ENCODE data around the gene MAP3K4. TPM values are rescaled to one million over a fixed set of nuclear protein-coding genes. Genes with fewer than 3 reads are reported as not detected.

Gene MAP3K4
- total RNA-seq, 1 donor from 2014 or later: 41.2 TPM

- H3K36me3 Mint-ChIP-seq (ENCODE audit: low read depth, unreplicated experiment): no peaks in the 10 kb centered on the region
- no peak overlapping the region for H3K4me3 Mint-ChIP-seq (ENCODE audit: unreplicated experiment)
- peaks cover 1% of the 10 kb centered on the region for H3K27me3 Mint-ChIP-seq (ENCODE audit: unreplicated experiment)
- DNase-seq (ENCODE audit: low spot score): no peak
- H3K4me1 Mint-ChIP-seq (ENCODE audit: unreplicated experiment): no peaks in the 10 kb centered on the region
- H3K27ac Mint-ChIP-seq (ENCODE audit: unreplicated experiment): no peak overlapping the region
- TF ChIP-seq CTCF (IDR thresholded peaks at IDR 0.05; ENCODE audit: unreplicated experiment): no peak
- H3K9me3 Mint-ChIP-seq (ENCODE audit: unreplicated experiment): no peaks in the 10 kb centered on the region
These were observed 11.8 kb downstream of the MAP3K4 start for GRCh38 chr6:161003336-161003735.

DNA sequence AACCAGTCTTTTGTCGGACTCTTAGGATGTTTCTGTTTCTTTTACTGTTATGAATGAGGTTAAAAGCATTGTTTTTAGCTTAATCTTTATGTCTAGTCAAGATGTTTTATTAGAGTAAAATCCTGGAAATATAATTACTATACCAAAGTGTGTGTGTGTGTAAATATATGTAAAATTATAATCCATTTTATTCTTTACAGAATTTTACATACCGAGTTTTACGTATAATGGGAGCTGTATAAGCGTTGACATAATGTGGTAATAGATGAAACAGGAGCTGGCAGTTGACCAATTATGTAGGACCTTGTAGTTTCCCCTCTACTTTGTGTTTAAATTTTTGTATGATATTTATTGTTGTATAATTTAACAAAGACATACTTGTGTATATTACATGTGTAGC lies 16.7 kb downstream of the MAP3K4 start:
- H3K27ac Mint-ChIP-seq (ENCODE audit: unreplicated experiment): no peak overlapping the region
- H3K9me3 Mint-ChIP-seq (ENCODE audit: unreplicated experiment): no peaks in the 10 kb centered on the region
- H3K4me1 Mint-ChIP-seq (ENCODE audit: unreplicated experiment): peaks cover 8% of the 10 kb centered on the region
- H3K4me3 Mint-ChIP-seq (ENCODE audit: unreplicated experiment): no peak overlapping the region
- TF ChIP-seq CTCF (IDR thresholded peaks at IDR 0.05; ENCODE audit: unreplicated experiment): no peak
- peaks cover 1% of the 10 kb centered on the region for H3K27me3 Mint-ChIP-seq (ENCODE audit: unreplicated experiment)
- no peaks in the 10 kb centered on the region for H3K36me3 Mint-ChIP-seq (ENCODE audit: low read depth, unreplicated experiment)
- DNase-seq (ENCODE audit: low spot score): no peak

GRCh38 chr6:161009991-161010390 lies 18.4 kb downstream of the MAP3K4 start:
- no peak for TF ChIP-seq CTCF (IDR thresholded peaks at IDR 0.05; ENCODE audit: unreplicated experiment)
- H3K9me3 Mint-ChIP-seq (ENCODE audit: unreplicated experiment): no peaks in the 10 kb centered on the region
- H3K36me3 Mint-ChIP-seq (ENCODE audit: low read depth, unreplicated experiment): no peaks in the 10 kb centered on the region
- H3K4me3 Mint-ChIP-seq (ENCODE audit: unreplicated experiment): no peak overlapping the region
- H3K27me3 Mint-ChIP-seq (ENCODE audit: unreplicated experiment): peaks cover 1% of the 10 kb centered on the region
- H3K27ac Mint-ChIP-seq (ENCODE audit: unreplicated experiment): no peak overlapping the region
- peaks cover 8% of the 10 kb centered on the region for H3K4me1 Mint-ChIP-seq (ENCODE audit: unreplicated experiment)
- DNase-seq (ENCODE audit: low spot score): no peak

- no peaks in the 10 kb centered on the region for H3K9me3 Mint-ChIP-seq (ENCODE audit: unreplicated experiment)
- H3K27me3 Mint-ChIP-seq (ENCODE audit: unreplicated experiment): peaks cover 1% of the 10 kb centered on the region
- H3K4me3 Mint-ChIP-seq (ENCODE audit: unreplicated experiment): no peak overlapping the region
- H3K36me3 Mint-ChIP-seq (ENCODE audit: low read depth, unreplicated experiment): peaks cover 2% of the 10 kb centered on the region
- peaks cover 8% of the 10 kb centered on the region for H3K4me1 Mint-ChIP-seq (ENCODE audit: unreplicated experiment)
- TF ChIP-seq CTCF (IDR thresholded peaks at IDR 0.05; ENCODE audit: unreplicated experiment): no peak
- DNase-seq (ENCODE audit: low spot score): no peak
- H3K27ac Mint-ChIP-seq (ENCODE audit: unreplicated experiment): no peak overlapping the region
These were observed 18.8 kb downstream of the MAP3K4 start for GRCh38 chr6:161010418-161010817.

DNA sequence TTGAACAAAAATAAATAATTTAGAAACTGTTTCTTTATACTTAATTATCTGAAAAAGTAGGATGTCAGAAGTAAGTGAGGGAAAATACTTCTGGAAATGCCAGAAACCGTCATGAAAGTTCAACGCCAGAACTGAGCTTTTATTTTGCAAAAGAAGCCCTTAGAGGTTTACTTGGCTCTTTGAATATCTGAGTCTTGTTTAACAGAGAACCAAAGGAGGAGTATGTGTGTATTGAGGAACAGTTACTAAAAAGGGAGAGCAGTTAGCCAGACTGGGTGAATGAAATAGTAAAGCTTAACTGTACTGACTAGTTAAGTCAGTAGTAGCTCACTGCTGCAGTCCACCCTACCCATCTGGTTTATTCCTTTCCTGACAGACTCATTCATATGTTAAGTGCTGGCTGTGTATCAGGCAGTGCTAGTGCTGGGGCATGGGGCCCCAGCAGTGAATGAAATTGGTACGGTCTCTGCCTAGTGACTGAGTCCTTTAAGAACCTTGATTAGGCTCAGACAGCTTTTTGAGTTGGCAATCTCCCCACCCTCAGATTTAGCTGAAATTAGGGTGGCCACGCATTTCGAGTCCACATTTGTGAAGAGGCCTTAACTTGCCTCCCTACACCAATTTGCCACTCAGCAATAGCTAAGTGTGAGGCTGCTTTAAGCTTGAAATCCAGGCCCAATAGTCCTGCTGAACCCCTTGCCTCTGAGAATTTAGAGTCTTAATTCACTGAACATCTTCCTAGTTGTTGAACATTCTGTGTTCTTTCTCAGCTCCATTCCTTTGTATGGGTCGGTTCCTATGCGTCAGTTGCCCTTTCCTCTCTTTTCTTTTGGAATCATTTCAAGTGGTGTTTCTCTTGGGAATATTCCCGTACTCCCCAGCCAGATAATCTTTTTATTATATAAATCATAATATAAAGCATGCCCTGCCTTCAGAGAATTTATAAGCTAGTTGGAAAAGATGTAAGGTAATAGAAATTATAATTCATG lies 20.2 kb downstream of the MAP3K4 start:
- no peak for DNase-seq (ENCODE audit: low spot score)
- H3K27me3 Mint-ChIP-seq (ENCODE audit: unreplicated experiment): peaks cover 1% of the 10 kb centered on the region
- H3K36me3 Mint-ChIP-seq (ENCODE audit: low read depth, unreplicated experiment): peaks cover 3% of the 10 kb centered on the region
- no peak overlapping the region for H3K27ac Mint-ChIP-seq (ENCODE audit: unreplicated experiment)
- peaks cover 8% of the 10 kb centered on the region for H3K4me1 Mint-ChIP-seq (ENCODE audit: unreplicated experiment)
- H3K4me3 Mint-ChIP-seq (ENCODE audit: unreplicated experiment): no peak overlapping the region
- H3K9me3 Mint-ChIP-seq (ENCODE audit: unreplicated experiment): no peaks in the 10 kb centered on the region
- no peak for TF ChIP-seq CTCF (IDR thresholded peaks at IDR 0.05; ENCODE audit: unreplicated experiment)
